ENCODE data around the gene CD226.
"Not testable (repeated sequence)": the region's sequence is repeated elsewhere in the genome, so short reads cannot be mapped to it uniquely, and the experiment has no call there.

The CD226 gene

DNA sequence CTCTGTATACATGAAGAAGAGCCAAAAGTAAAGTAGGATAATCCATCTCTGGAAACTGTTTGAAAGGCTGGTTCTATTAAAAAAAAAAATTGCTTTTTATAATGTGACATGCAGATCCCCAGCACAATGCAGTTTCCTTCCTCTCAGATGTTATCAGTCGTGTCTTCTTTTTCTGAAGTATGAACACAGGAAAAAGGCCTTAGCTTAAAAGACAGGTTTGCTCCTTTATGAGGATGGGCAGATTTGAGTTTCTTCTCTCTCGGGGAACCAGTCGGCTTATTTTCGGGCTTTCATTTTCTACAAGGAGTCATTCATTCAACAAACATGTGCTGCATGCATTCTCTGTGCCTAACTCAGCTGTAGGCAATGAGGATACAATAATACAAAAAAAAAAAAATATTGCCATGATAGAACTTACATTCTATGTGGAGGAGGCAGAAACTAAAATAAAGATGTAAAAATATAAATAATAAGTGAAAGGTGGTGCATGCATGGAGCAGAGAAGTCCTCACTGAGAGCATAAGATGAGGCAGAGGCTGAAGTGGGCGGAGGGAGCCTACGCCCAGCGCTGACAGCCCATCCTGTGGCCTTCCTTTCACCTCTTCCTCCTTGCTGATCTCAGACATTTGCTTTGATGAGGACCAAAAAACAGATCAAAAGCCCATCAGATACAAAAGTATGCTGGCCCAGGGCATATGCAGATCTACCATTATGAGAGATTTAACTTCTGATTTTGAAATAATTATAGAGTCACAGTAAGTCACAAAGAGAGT, at the start of gene CD226:
TSS of gene CD226 (minus strand) at position 513 of the 773 bp plus-strand sequence. CDS start at position 46, 467 bp downstream.
- FAIRE-seq, result no peak

GRCh38 chr18:69996951-69997798, 49.5 kb upstream of the CD226 start:
- FAIRE-seq, result no peak

DNA sequence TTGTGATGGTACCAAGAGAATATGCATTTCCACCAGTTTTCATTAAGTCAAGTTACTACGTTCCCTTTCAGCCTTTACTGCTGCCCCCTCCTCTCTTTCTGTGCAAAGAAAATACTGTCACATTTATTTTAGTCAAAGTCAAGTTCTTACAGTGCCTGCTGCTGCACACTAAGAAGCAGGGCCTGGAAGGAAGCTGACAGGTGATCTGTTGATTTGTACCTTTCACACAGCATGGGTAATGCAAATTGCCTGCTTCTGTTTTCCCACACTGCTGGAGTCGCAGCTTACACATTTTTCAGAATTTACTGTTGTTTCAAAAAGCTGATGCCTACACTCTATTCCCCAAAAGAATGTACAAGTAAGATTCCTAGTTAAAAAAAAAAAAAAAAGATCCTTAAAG, 48.7 kb upstream of the CD226 start:
- FAIRE-seq, result no peak

GRCh38 chr18:69995774-69996173, 48.1 kb upstream of the CD226 start:
- no peak for FAIRE-seq

DNA sequence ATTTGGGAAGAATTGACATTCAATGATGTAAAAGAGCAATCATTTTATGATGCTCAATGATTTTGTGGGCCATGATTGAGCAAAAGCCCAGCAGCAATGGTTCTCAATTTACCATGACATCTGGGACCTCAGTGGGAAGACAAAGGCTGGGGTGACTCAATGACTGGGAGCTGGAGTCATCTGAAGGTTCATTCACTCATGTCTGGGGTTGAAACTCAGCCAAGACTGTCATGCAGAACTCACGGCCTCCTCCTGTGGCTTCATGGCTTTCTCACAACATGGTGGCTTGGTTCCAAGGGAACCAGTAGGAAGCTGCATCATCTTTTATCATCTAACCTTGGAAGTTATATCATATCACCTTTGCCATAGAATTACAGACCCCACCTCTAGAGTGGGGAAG, 45.1 kb upstream of the CD226 start:
- FAIRE-seq, result no peak

DNA sequence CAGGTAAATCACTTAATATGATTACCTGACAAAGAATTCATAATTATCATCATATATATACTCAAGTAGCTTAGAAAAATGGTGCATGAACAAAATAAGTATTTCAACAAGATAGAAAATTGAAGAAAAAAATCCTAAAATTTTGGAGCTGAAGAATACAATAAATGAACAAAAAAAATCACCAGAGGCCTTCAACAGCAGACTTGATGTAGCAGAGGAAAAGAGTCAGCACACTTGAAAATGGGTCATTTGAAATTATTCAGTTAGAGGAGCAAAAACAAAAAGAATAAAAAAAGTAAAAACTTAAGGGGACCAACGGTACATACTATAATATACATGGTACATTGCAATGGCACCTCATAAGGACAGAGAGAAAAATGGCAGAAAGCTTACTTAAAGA, 40.2 kb upstream of the CD226 start:
- FAIRE-seq, result no peak

DNA sequence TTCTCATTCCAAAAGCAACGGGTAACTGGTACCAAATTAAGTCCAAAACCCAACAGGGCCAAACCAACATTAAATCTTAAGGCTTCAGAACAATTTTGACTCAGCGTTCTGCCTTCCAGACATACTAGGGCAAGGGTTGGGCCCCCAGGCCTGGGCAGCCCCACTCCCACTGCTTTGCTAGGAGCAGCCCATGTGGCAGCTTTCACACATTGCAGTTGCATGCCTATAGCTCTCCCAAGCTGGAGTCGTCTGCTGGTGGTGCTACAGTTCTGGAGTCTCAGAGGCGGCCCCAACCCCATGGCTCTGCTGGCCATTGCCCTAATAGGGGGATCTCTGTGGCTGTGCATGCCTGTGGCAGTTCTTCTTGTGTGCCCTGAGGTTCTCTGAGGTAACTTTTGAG, 37.6 kb upstream of the CD226 start:
- no peak for FAIRE-seq

DNA sequence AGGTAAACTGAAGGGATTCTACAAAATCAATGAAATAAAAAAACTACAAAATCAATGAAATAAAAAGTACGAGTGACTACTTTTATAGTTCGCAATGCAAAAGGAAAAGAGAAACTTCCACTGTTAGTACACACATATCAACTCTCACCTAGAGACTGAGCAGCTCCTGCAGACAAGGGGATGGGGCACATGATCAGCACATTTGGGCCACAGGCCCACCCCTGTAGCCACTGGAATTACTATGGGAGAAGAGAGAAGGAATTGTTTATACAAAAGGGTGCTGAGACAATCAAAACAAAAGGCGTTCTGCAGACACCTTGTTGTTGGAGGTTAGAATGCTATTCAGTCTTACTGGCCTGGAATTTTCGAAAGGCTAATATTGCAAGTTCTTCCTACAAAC, 34.7 kb upstream of the CD226 start:
- FAIRE-seq, result no peak

GRCh38 chr18:69981948-69982347, 34.3 kb upstream of the CD226 start:
- no peak for FAIRE-seq

- FAIRE-seq, result no peak
Measured at GRCh38 chr18:69980982-69981804, 33.5 kb upstream of the CD226 start.

GRCh38 chr18:69980509-69980908, 32.8 kb upstream of the CD226 start:
- no peak for FAIRE-seq

DNA sequence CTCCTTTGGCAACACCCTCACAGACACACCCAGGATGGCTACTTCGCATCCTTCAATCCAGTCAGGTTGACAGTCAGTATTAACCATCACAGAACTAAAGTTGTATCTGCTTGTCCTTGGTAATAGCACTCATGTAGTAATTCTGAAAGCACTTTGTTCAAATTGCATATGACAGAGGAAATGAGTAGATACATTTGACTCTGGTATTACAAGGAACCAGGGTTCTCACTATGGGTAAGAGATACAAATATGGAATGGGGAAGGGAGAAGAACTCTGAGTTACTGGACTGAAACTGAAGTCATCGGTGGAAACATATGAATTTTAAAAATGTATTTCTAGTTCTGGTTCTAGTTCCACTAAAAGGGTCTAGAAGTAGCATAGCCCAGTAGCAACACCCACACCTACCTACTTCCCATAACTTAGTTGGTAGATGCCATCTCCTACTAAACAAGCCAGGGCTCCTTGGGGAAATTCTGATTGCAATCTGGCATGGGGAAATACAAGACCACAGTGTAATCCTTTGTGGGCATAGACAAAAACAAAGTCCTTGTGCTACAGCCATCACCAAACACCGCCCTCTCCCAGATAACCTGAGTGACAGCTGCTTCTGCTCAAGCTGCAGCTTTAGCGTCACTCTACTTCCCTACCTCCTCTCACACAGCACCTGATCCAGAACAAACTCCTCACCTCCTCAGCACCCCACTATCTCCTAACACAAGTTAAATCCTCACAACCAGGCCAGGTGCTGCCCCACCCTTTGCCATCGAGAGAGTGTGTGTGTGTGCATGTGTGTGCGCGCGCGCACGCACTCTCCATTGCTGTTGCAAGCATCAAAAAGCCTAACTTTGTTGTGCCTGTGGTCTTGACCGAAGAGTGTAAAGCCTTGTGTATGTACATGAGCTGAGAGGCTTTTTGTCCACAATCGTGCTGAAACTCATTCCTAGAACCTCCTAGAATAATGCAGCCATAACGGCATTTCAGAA, 31.4 kb upstream of the CD226 start:
- FAIRE-seq, result no peak

DNA sequence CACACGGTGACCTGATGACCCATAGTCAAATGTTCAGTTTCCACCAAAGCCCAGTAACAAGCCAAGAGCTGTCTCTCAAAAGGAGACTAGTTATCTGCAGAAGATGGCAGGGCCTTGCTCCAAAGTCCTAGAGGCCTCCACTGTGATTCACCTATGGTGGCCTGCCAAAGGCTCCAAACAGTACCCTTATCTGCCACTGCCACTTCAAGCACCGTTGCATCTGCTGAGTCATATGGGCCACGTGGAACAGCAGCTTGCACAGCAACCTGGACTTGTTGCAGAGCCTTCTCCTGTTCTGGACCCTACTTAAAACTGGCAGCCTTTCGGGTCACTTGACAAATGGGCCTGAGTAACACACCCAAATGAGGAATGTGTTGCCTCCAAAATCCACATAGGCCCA, 27.6 kb upstream of the CD226 start:
- not testable (repeated sequence) for FAIRE-seq

GRCh38 chr18:69974365-69974764, 26.7 kb upstream of the CD226 start:
- no peak for FAIRE-seq

DNA sequence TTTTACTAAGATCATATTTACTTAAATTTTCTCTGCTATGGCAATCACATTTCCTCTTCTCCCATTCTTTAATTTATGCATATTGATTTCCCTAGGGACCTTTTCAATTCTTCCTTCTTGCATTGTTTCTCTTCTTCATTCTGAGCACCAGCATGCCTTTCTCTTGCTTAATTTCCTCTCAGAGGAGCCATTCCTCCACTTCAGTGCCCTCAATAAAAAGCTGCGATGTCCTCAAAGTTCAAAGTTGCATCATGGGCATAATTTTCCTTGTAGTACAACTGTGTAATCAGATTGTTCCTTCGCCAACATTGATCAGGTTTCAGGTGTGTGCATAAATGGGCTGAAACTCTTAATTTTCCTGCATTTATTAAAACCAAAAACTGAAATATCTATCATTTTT, 21.8 kb upstream of the CD226 start:
- FAIRE-seq, result no peak

- no peak for FAIRE-seq
Measured at GRCh38 chr18:69968039-69968438, 20.4 kb upstream of the CD226 start.

- FAIRE-seq, result no peak
Measured at GRCh38 chr18:69963196-69963595, 15.5 kb upstream of the CD226 start.

- FAIRE-seq, result no peak
Measured at GRCh38 chr18:69961718-69962117, 14.0 kb upstream of the CD226 start.

DNA sequence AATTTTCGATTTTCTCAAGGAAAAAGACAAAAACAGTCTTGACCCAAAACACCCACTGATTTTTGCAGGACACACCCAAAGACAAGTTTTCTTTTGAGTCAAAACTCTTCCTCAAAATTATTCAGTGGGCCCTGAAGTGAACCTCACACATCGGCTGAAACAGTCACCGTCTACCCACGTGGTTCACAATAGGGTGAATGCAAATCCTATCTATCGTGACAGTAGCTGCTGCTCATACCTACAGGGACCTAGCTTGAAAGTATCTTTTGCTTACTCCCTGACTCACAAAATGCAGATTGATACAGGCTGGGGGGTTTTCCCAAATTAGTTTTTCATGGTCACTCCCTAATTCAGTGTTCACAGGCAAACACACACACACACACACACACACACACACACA, 10.7 kb upstream of the CD226 start:
- no peak for FAIRE-seq

DNA sequence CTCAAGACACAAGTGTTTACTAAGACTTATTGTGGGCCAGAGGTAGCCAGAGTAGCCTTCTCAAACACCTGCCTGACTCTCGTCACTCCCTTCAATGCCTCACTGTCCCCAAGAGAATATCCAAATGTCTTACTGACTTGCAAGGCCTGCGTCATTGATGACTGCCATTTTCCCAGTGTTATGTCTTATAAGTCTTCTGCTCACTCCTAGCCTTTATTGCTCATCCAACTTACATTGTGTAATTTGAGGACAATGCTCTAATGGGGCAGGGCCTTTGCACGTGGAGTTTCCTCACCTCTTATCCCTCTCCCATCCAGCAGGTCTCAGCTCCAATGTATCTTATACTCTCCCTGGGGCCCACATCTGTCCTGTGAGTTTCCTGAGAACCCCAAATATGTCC, 10.1 kb upstream of the CD226 start:
- FAIRE-seq, result no peak

- FAIRE-seq, result no peak
Measured at GRCh38 chr18:69956665-69957620, 9.3 kb upstream of the CD226 start.

All from TTC549 (cell line).